IMR-90 (cell line): Measurements from ENCODE around the gene SLC18A2.

ENCODE experiments used
- CTCF ChIP-seq: conservative IDR thresholded peaks from 2 replicates; pipeline ENCODE4 v1.5.1; 2012; ENCODE audit warnings: mild to moderate bottlenecking, low read depth, low read length, improper control_type of control experiment
- POLR2A ChIP-seq: IDR thresholded peaks from 2 replicates; pipeline ENCODE4 v1.6.1; 2012; ENCODE audit warnings: mild to moderate bottlenecking, low read depth, low read length
- SMC3 ChIP-seq: fragments of 150-350 bp; IDR thresholded peaks from 2 replicates; pipeline ENCODE4 v1.6.1; 2016; ENCODE audit warnings: low read depth, mild to moderate bottlenecking, antibody characterized with exemption, low read length, moderate library complexity
- USF2 ChIP-seq: fragments of 150-350 bp; IDR thresholded peaks from 2 replicates; pipeline ENCODE4 v1.6.1; 2017; ENCODE audit warnings: mild to moderate bottlenecking, antibody characterized with exemption, low read length, low read depth

- TF ChIP-seq USF2: no peak
- TF ChIP-seq SMC3: no peak
- TF ChIP-seq POLR2A: no peak
- no peak for TF ChIP-seq CTCF
Measured at GRCh38 chr10:117242463-117242832, 1.5 kb downstream of the SLC18A2 start.
